ENCODE results near the gene NKRF.

NKRF gene

DNA sequence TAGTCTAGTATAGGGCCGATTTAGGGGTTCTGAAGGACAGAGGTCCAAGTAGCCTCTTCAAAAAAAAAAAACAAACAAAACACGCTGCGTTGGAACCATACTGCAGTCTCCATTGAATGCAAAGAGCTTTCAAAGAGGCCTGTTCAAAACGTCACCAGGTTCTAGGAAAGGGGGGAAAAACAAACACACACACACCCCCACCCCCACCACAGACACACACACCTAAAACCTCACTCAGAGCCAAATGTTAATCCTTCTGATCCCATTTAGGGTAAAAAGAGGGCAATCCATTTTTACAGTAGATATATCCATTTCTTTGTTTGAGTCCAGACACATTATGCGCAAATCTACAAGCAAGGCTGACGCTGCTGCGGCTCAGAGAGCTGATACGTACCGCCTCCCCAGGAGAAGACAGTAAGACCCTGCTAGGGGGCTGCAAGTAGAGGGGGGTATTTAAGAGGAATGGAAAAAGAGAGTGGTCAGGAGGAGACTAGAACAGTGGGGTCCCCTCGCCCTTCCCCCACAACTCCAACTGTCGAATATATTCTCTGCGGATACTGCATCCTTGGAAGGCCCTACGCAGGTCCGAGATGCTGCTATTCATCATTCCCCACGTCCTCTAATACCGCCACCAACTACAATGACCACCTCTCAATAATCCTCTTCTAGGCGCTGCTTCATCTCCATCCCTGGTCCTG, 1.3 kb downstream of the NKRF start:
- Histone ChIP-seq H3K36me3 (ENCODE audit: control insufficient read depth in 2 of 2, insufficient read depth in 1 of 2, low read length in 2 of 2) (peaks cover 17 to 20% of the 10 kb centered on the region in 2 experiments; a peak in 2 of 3 replicates), H3K27ac (ENCODE audit: extremely low read depth, low read depth, low read length) (peak overlapping the region; percentile 60; the same call in 1 of the 2 replicates), H3K4me1 (ENCODE audit: control insufficient read depth, insufficient read depth, low read length) (no peaks in the 10 kb centered on the region), H3K4me3 (ENCODE audit: low read depth, low read length) (peak overlapping the region; percentile 69), H3K9me3 (ENCODE audit: control insufficient read depth, insufficient read depth, low read depth, low read length) (no peaks in the 10 kb centered on the region)
- ChIA-PET CTCF (interaction anchor here (0.7 to 1.2 kb wide), 3 partner anchors 21 to 275 kb away, joined by 3 to 7 read pairs (median 4); no protein-coding TSS in a partner anchor), POLR2A (interaction anchor here (0.7 to 2.7 kb wide), 8 partner anchors 8 to 153 kb away, joined by 3 to 19 read pairs (median 4); partner anchors contain the start of genes SEPTIN6, SOWAHD and UBE2A)
- TF ChIP-seq, protein P1, sequence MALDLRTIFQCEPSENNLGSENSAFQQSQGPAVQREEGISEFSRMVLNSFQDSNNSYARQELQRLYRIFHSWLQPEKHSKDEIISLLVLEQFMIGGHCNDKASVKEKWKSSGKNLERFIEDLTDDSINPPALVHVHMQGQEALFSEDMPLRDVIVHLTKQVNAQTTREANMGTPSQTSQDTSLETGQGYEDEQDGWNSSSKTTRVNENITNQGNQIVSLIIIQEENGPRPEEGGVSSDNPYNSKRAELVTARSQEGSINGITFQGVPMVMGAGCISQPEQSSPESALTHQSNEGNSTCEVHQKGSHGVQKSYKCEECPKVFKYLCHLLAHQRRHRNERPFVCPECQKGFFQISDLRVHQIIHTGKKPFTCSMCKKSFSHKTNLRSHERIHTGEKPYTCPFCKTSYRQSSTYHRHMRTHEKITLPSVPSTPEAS (tag by site-specific recombination; IDR thresholded peaks at IDR 0.05), result 0 out of 2 replicates have a peak, but pooled peaks have one; percentile 18
- TF ChIP-seq ZNF274 (IDR thresholded peaks at IDR 0.05; ENCODE audit: low read length) (no peak), ZNF274 (tag by site-specific recombination; IDR thresholded peaks at IDR 0.05; ENCODE audit: borderline replicate concordance) (no peak), ZNF146 (tag by site-specific recombination; IDR thresholded peaks at IDR 0.05) (no peak), ZNF394 (tag by site-specific recombination; IDR thresholded peaks at IDR 0.05; ENCODE audit: borderline replicate concordance) (no peak), ZNF311 (tag by site-specific recombination; IDR thresholded peaks at IDR 0.05; ENCODE audit: borderline replicate concordance) (no peak), ZNF335 (tag by site-specific recombination; conservative IDR thresholded peaks at IDR 0.05) (0 out of 2 replicates have a peak, but pooled peaks have one; percentile 16), OVOL3 (tag by site-specific recombination; IDR thresholded peaks at IDR 0.05) (no peak), ZNF239 (tag by site-specific recombination; IDR thresholded peaks at IDR 0.05) (no peak), ZFP69B (tag by site-specific recombination; IDR thresholded peaks at IDR 0.05) (no peak), ZNF621 (tag by site-specific recombination; IDR thresholded peaks at IDR 0.05) (no peak), ZNF777 (tag by site-specific recombination; IDR thresholded peaks at IDR 0.05; ENCODE audit: borderline replicate concordance) (no peak), ZNF114 (tag by site-specific recombination; IDR thresholded peaks at IDR 0.05) (no peak), ZNF341 (tag by site-specific recombination; IDR thresholded peaks at IDR 0.05; ENCODE audit: low read depth) (peak; percentile 8), ZNF560 (tag by site-specific recombination; IDR thresholded peaks at IDR 0.05; ENCODE audit: borderline replicate concordance) (no peak), ZNF629 (tag by site-specific recombination; IDR thresholded peaks at IDR 0.05) (0 out of 2 replicates have a peak, but pooled peaks have one; percentile 18), ZBTB1 (tag by site-specific recombination; IDR thresholded peaks at IDR 0.05) (no peak), ZXDB (tag by site-specific recombination; IDR thresholded peaks at IDR 0.05) (no peak), ZNF585B (tag by site-specific recombination; IDR thresholded peaks at IDR 0.05) (no peak)
- TF ChIP-seq, protein P2, sequence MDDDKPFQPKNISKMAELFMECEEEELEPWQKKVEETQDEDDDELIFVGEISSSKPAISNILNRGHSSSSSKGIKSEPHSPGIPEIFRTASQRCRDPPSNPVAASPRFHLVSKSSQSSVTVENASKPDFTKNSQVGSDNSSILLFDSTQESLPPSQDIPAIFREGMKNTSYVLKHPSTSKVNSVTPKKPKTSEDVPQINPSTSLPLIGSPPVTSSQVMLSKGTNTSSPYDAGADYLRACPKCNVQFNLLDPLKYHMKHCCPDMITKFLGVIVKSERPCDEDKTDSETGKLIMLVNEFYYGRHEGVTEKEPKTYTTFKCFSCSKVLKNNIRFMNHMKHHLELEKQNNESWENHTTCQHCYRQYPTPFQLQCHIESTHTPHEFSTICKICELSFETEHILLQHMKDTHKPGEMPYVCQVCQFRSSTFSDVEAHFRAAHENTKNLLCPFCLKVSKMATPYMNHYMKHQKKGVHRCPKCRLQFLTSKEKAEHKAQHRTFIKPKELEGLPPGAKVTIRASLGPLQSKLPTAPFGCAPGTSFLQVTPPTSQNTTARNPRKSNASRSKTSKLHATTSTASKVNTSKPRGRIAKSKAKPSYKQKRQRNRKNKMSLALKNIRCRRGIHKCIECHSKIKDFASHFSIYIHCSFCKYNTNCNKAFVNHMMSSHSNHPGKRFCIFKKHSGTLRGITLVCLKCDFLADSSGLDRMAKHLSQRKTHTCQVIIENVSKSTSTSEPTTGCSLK (tag by site-specific recombination; IDR thresholded peaks at IDR 0.05), result no peak
- TF ChIP-seq, protein P3, sequence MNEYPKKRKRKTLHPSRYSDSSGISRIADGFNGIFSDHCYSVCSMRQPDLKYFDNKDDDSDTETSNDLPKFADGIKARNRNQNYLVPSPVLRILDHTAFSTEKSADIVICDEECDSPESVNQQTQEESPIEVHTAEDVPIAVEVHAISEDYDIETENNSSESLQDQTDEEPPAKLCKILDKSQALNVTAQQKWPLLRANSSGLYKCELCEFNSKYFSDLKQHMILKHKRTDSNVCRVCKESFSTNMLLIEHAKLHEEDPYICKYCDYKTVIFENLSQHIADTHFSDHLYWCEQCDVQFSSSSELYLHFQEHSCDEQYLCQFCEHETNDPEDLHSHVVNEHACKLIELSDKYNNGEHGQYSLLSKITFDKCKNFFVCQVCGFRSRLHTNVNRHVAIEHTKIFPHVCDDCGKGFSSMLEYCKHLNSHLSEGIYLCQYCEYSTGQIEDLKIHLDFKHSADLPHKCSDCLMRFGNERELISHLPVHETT (tag by site-specific recombination; IDR thresholded peaks at IDR 0.05), result no peak
- TF ChIP-seq, protein P4, sequence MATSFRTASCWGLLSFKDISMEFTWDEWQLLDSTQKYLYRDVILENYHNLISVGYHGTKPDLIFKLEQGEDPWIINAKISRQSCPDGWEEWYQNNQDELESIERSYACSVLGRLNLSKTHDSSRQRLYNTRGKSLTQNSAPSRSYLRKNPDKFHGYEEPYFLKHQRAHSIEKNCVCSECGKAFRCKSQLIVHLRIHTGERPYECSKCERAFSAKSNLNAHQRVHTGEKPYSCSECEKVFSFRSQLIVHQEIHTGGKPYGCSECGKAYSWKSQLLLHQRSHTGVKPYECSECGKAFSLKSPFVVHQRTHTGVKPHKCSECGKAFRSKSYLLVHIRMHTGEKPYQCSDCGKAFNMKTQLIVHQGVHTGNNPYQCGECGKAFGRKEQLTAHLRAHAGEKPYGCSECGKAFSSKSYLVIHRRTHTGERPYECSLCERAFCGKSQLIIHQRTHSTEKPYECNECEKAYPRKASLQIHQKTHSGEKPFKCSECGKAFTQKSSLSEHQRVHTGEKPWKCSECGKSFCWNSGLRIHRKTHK (tag by site-specific recombination; IDR thresholded peaks at IDR 0.05), result no peak
- TF ChIP-seq, protein P5, sequence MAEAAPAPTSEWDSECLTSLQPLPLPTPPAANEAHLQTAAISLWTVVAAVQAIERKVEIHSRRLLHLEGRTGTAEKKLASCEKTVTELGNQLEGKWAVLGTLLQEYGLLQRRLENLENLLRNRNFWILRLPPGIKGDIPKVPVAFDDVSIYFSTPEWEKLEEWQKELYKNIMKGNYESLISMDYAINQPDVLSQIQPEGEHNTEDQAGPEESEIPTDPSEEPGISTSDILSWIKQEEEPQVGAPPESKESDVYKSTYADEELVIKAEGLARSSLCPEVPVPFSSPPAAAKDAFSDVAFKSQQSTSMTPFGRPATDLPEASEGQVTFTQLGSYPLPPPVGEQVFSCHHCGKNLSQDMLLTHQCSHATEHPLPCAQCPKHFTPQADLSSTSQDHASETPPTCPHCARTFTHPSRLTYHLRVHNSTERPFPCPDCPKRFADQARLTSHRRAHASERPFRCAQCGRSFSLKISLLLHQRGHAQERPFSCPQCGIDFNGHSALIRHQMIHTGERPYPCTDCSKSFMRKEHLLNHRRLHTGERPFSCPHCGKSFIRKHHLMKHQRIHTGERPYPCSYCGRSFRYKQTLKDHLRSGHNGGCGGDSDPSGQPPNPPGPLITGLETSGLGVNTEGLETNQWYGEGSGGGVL (tag by site-specific recombination; IDR thresholded peaks at IDR 0.05), result peak; percentile 87
- TF ChIP-seq, protein P6, sequence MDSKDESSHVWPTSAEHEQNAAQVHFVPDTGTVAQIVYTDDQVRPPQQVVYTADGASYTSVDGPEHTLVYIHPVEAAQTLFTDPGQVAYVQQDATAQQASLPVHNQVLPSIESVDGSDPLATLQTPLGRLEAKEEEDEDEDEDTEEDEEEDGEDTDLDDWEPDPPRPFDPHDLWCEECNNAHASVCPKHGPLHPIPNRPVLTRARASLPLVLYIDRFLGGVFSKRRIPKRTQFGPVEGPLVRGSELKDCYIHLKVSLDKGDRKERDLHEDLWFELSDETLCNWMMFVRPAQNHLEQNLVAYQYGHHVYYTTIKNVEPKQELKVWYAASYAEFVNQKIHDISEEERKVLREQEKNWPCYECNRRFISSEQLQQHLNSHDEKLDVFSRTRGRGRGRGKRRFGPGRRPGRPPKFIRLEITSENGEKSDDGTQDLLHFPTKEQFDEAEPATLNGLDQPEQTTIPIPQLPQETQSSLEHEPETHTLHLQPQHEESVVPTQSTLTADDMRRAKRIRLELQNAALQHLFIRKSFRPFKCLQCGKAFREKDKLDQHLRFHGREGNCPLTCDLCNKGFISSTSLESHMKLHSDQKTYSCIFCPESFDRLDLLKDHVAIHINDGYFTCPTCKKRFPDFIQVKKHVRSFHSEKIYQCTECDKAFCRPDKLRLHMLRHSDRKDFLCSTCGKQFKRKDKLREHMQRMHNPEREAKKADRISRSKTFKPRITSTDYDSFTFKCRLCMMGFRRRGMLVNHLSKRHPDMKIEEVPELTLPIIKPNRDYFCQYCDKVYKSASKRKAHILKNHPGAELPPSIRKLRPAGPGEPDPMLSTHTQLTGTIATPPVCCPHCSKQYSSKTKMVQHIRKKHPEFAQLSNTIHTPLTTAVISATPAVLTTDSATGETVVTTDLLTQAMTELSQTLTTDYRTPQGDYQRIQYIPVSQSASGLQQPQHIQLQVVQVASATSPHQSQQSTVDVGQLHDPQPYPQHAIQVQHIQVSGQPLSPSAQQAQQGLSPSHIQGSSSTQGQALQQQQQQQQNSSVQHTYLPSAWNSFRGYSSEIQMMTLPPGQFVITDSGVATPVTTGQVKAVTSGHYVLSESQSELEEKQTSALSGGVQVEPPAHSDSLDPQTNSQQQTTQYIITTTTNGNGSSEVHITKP (tag by site-specific recombination; IDR thresholded peaks at IDR 0.05), result 0 out of 2 replicates have a peak, but pooled peaks have one; percentile 3

Measured in HEK293 (cell line).